ENCODE measurements around the gene GMPR.
A peak's percentile ranks its signal among the peaks of the same experiment; 100 is the strongest.

Gene GMPR

GRCh38 chr6:16329233-16329632 lies 90.8 kb downstream of the GMPR start:
- no peak for DNase-seq (ENCODE audit: low spot score)

GRCh38 chr6:16331384-16332174 lies 93.2 kb downstream of the GMPR start:
- peak; percentile 91 for DNase-seq (ENCODE audit: low spot score)

GRCh38 chr6:16332175-16332542 lies 93.8 kb downstream of the GMPR start:
- DNase-seq (ENCODE audit: low spot score): peak; percentile 93

- DNase-seq (ENCODE audit: low spot score): no peak
These were observed 95.2 kb downstream of the GMPR start for GRCh38 chr6:16333580-16333979.

- no peak for DNase-seq (ENCODE audit: low spot score)
These were observed 96.3 kb downstream of the GMPR start for GRCh38 chr6:16334671-16335070.

GRCh38 chr6:16335176-16335575 lies 96.8 kb downstream of the GMPR start:
- no peak for DNase-seq (ENCODE audit: low spot score)

GRCh38 chr6:16336056-16336818 lies 97.8 kb downstream of the GMPR start:
- DNase-seq (ENCODE audit: low spot score): no peak

- no peak for DNase-seq (ENCODE audit: low spot score)
These were observed 98.5 kb downstream of the GMPR start for GRCh38 chr6:16336911-16337294.

- peak; percentile 54 for DNase-seq (ENCODE audit: low spot score)
These were observed 99.0 kb downstream of the GMPR start for GRCh38 chr6:16337295-16337975.

- DNase-seq (ENCODE audit: low spot score): peak; percentile 39
These were observed 100.3 kb downstream of the GMPR start for GRCh38 chr6:16338577-16339264.

GRCh38 chr6:16339265-16339587 lies 100.8 kb downstream of the GMPR start:
- DNase-seq (ENCODE audit: low spot score): no peak

GRCh38 chr6:16343593-16343992 lies 105.2 kb downstream of the GMPR start:
- DNase-seq (ENCODE audit: low spot score): no peak

GRCh38 chr6:16344756-16345155 lies 106.4 kb downstream of the GMPR start:
- DNase-seq (ENCODE audit: low spot score): no peak

Measured in pons (tissue), 1 donor.